IPS-15b (cell line): ENCODE results near the gene PER2.

Experiments
- H3K27me3 ChIP-seq: one replicate; pipeline ENCODE4 v1.6.1; 2013; ENCODE audit warnings: low read length; ENCODE audit not compliant: control insufficient read depth, insufficient read depth
- H3K36me3 ChIP-seq: one replicate; pipeline ENCODE4 v1.6.1; 2013; ENCODE audit warnings: low read length; ENCODE audit not compliant: control insufficient read depth, insufficient read depth
- H3K4me1 ChIP-seq: one replicate; pipeline ENCODE4 v1.6.1; 2013; ENCODE audit warnings: mild to moderate bottlenecking, low read length; ENCODE audit not compliant: control insufficient read depth, insufficient read depth
- H3K4me3 ChIP-seq: one replicate; pipeline ENCODE4 v1.5.1; 2013; ENCODE audit warnings: low read depth, low read length
- H3K9ac ChIP-seq: one replicate; pipeline ENCODE4 v1.6.1; 2013; ENCODE audit warnings: low read depth, mild to moderate bottlenecking, low read length
- H3K9me3 ChIP-seq: one replicate; pipeline ENCODE4 v1.6.1; 2013; ENCODE audit warnings: mild to moderate bottlenecking, low read length; ENCODE audit not compliant: control insufficient read depth, insufficient read depth

PER2 gene

GRCh38 chr2:238250896-238251295, 37.5 kb downstream of the PER2 start:
- no peaks in the 10 kb centered on the region for H3K27me3 ChIP-seq
- H3K4me3 ChIP-seq: no peak overlapping the region
- H3K36me3 ChIP-seq: peaks cover 5% of the 10 kb centered on the region
- H3K9me3 ChIP-seq: no peaks in the 10 kb centered on the region
- no peaks in the 10 kb centered on the region for H3K4me1 ChIP-seq
- H3K9ac ChIP-seq: no peak overlapping the region

- peaks cover 8% of the 10 kb centered on the region for H3K36me3 ChIP-seq
- H3K9ac ChIP-seq: no peak overlapping the region
- no peaks in the 10 kb centered on the region for H3K9me3 ChIP-seq
- no peak overlapping the region for H3K4me3 ChIP-seq
- no peaks in the 10 kb centered on the region for H3K4me1 ChIP-seq
- H3K27me3 ChIP-seq: no peaks in the 10 kb centered on the region
These were observed 40.5 kb downstream of the PER2 start for GRCh38 chr2:238247841-238248453.

- Histone ChIP-seq H3K4me1 (no peaks in the 10 kb centered on the region), H3K9ac (no peak overlapping the region), H3K9me3 (no peaks in the 10 kb centered on the region), H3K4me3 (no peak overlapping the region), H3K27me3 (peaks cover 6% of the 10 kb centered on the region), H3K36me3 (peaks cover 8% of the 10 kb centered on the region)
These were observed 41.2 kb downstream of the PER2 start for GRCh38 chr2:238247002-238247822.

- no peak overlapping the region for H3K9ac ChIP-seq
- peaks cover 18% of the 10 kb centered on the region for H3K27me3 ChIP-seq
- H3K9me3 ChIP-seq: no peaks in the 10 kb centered on the region
- peaks cover 8% of the 10 kb centered on the region for H3K36me3 ChIP-seq
- no peak overlapping the region for H3K4me3 ChIP-seq
- no peaks in the 10 kb centered on the region for H3K4me1 ChIP-seq
These were observed 44.3 kb downstream of the PER2 start for GRCh38 chr2:238244151-238244550.

GRCh38 chr2:238243496-238244076, 44.8 kb downstream of the PER2 start:
- Histone ChIP-seq H3K4me3 (no peak overlapping the region), H3K9ac (no peak overlapping the region), H3K36me3 (peaks cover 8% of the 10 kb centered on the region), H3K9me3 (no peaks in the 10 kb centered on the region), H3K27me3 (peaks cover 24% of the 10 kb centered on the region), H3K4me1 (no peaks in the 10 kb centered on the region)

- H3K4me1 ChIP-seq: no peaks in the 10 kb centered on the region
These were observed 45.5 kb downstream of the PER2 start for GRCh38 chr2:238242731-238243495.

GRCh38 chr2:238241970-238242369, 46.4 kb downstream of the PER2 start:
- no peaks in the 10 kb centered on the region for H3K4me1 ChIP-seq
- H3K4me3 ChIP-seq: no peak overlapping the region
- H3K27me3 ChIP-seq: peaks cover 40% of the 10 kb centered on the region
- peaks cover 3% of the 10 kb centered on the region for H3K36me3 ChIP-seq
- H3K9ac ChIP-seq: no peak overlapping the region
- H3K9me3 ChIP-seq: no peaks in the 10 kb centered on the region

More at GRCh38 chr2:238242731-238243495, 45.5 kb downstream of the PER2 start:
- Histone ChIP-seq H3K9ac (no peak overlapping the region), H3K4me3 (no peak overlapping the region), H3K36me3 (peaks cover 6% of the 10 kb centered on the region), H3K9me3 (no peaks in the 10 kb centered on the region), H3K27me3 (peaks cover 31% of the 10 kb centered on the region)

GRCh38 chr2:238240757-238241711, 47.4 kb downstream of the PER2 start:
- Histone ChIP-seq H3K36me3 (peaks cover 3% of the 10 kb centered on the region), H3K27me3 (peaks cover 50% of the 10 kb centered on the region), H3K9me3 (no peaks in the 10 kb centered on the region), H3K9ac (no peak overlapping the region), H3K4me1 (no peaks in the 10 kb centered on the region), H3K4me3 (peak overlapping the region; percentile 67)

GRCh38 chr2:238239863-238240756, 48.3 kb downstream of the PER2 start, which contains the start of gene HES6:
TSS of gene HES6 (minus strand) at chr2:238240038. CDS start at chr2:238239905, 133 bp downstream.
- Histone ChIP-seq H3K9me3 (no peaks in the 10 kb centered on the region), H3K9ac (no peak within 1 kb of the TSS), H3K36me3 (peaks cover under 1% of the 10 kb centered on the region), H3K4me1 (no peaks in the 10 kb centered on the region), H3K27me3 (peaks cover 59% of the 10 kb centered on the region), H3K4me3 (peak within 1 kb of the TSS; percentile 67)

- Histone ChIP-seq H3K4me1 (no peaks in the 10 kb centered on the region), H3K27me3 (peaks cover 60% of the 10 kb centered on the region), H3K9me3 (no peaks in the 10 kb centered on the region), H3K9ac (no peak overlapping the region), H3K4me3 (peak overlapping the region; percentile 50), H3K36me3 (no peaks in the 10 kb centered on the region)
These were observed 48.9 kb downstream of the PER2 start for GRCh38 chr2:238239543-238239862.
